CD1c-positive myeloid dendritic cell (primary cell): ENCODE results near the gene USH1G.

Experiments used
- DNase-seq: peaks from one replicate; pipeline ENCODE4 v3.0.0-alpha.2; 2016; ENCODE audit errors: extremely low spot score

USH1G gene

DNA sequence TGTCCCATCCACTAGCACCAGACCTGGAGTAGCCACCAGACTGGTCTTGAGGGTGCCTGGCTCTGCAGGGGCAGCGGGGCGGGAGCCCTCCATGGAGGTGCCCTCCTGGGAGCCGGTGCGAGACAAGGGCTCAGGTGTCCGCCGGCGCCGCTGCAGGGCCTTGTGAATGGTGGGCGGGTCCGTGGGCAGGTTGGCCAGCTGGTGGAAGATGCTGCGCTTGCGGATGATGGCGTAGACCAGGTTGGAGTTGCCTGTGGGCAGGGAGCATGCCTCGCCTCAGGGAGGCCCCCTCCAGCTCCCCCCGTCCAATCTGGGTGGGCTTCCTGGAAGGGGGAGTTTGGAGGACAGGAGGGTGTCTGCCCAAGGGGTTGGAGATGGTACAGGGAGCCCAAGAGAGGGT, 31.1 kb upstream of the USH1G start:
- DNase-seq = no peak

DNA sequence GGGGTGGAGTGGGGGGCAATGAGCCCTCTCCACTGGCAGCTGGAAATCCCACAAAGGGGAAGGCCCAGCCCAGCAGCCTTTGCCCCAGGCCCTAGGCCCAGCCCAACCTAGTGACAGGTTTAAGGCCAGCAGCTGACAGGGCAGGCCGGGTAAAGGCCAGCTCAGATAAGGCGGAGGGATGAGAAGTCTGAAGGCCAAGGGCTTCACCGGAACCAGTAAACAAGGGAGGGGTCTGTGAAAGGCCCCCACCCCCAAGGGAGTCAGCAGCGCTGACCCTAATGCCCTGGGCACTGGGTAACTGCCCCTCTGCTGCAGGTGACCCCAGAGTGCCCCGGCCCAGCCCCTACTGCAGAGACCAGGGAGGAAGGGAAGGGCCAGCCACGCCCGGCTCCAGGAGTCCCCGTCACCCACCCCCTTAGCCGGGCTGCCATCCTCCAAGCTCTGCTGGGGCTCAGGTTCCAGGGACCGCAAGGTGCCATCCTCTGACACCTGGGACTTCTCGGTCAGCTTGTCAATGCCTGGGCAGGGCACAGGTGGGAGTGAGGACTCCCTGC, 30.2 kb upstream of the USH1G start:
- DNase-seq = no peak

DNA sequence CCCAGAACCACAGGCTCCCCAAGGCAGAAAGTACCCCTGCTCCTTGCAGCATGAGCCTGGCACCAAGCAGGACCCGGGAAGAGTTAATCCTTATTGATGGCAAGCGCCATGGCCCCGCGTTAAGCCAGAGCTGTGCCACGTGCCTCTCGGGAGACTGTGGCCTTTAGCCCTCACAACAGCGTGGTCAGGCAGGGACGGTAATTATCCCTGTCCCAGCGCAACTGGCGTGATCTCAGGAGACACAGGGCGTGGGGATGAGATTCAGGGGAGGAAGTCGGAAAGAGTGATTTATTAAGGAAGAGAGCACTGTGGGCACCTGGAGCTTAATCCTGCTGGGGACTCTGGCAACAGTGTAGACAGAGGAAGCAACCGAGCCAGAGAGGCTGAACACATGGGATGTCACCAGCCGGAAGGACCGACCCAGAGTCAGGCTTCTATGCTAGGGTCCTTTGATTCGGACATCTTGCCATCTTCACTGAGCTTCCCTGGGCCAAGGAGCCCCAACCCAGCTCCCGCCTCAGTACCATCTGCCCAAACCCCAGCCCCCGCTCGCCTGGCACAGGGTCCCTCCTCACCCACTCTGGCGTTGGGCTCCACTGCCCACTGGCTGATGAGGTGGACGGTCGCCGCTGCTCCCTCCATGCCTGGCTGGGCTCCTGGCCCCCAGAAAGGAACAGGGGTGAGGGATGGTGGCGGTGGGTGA, 29.5 kb upstream of the USH1G start:
- no peak for DNase-seq

DNA sequence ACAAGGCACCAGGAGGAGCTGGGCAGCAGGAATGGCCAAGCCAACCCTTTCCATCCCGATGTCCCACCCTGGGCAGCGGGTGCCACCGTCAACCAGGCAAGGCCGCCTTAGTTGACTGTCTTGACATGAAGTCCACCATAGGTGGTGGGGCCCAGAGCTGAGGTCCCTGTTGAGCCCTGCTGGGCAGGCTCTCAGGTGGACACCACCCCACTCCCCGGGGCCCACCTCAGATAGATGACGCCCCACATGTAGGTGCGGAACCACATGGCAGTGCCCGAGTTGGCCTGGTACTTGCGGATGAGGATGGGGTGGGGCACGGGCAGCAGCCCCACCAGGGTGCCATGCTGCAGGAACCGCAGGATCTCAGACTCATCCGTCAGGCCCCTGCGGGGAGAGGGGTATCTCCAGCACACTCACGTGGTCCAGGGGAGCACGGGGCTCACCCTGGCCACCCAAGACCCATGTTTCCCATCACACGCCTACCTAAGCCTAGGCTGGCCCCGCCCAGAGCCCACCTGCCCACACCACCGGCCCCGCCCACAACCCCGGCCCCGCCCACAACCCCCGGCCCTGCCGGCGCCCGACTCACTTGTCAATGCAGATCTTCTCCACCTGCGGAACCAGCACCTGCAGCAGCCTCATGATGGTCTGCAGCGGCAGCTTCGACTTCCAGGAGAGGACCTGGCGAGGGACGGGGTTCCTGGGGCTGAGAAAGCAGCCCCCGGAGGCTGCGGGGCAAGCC, 28.8 kb upstream of the USH1G start:
- DNase-seq = no peak

DNA sequence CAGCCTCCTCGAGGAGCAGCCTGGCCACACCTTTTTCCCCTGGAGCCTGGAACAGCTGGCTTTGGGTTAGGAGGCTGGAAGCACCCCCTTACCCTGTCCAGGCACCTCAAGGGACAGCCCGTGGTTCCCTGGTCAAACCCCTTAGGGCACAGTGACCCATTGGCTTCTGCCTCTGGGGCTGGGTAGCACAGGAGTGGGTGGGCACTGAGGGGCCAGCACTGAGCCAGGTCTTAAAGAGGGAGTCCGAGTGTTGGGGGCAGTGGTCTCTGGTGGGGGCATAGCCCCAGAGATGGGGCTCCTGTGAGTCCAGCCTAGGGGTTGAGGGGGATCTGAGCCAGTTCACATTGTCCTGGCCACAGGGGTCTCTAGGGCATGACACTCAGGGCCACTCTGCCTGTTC, 28.0 kb upstream of the USH1G start:
- DNase-seq = no peak

- no peak for DNase-seq
Measured at GRCh38 chr17:74950207-74950606, 27.2 kb upstream of the USH1G start.

DNA sequence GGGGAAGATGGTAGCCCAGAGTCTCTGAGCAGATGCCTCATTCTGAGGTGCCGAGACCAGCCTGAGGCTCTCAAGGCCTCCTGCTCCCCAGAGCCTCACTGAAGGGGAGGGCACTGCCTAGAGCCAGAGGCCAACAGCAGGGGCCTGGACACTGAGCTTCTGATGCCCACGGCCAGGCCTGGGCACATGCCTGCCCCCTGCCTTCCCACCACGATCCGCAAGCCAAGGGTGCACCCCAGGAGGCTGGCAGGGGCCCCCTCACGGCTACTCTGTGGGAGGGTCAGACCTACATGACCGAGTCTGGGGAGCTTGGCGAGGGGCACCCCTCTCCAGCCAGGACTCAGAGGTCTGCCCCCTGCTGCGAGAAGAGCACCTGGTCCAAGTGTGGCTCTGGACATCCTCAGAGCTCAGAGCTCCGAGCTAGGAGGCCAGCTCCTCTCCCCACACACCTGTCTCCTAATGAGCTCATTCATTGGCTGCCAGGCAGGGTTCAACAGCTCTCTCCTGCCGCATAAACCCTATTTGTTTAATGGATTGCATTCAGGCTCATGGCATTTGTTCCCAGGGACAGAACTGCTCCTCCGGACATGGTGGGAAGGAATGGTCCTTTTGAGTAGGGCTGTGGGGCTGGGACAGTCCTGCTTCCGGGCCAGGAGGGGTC, 26.5 kb upstream of the USH1G start:
- DNase-seq = no peak

- DNase-seq = no peak
Measured at GRCh38 chr17:74947041-74947754, 24.1 kb upstream of the USH1G start.

GRCh38 chr17:74946641-74947040, 23.6 kb upstream of the USH1G start:
- no peak for DNase-seq

GRCh38 chr17:74945543-74945942, 22.5 kb upstream of the USH1G start:
- DNase-seq = no peak

GRCh38 chr17:74943808-74944522, 20.9 kb upstream of the USH1G start:
- DNase-seq = no peak

DNA sequence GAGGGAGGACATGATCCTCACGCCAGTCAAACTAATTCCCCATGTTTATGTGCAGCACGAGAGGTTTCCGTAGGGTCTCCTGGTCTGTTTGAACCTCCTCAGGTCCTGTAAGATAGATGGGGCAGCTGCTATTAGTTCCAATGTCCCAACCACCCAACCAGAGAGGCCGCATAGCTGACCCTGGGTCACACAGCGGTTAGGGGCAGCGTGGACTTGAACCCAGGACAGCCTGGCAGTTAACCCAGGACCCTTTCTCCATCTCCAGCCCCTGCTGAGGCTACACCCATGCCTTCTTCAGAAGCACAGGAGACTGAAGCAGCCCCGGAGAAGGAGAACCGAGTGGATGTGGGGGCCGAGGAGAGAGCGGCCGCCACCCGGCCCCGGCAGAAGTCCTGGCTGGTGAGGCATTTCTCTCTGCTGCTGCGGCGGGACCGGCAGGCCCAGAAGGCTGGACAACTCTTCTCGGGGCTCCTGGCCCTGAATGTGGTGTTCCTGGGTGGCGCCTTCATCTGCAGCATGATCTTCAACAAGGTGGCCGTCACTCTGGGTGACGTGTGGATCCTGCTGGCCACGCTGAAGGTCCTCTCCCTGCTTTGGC, 18.2 kb upstream of the USH1G start:
- DNase-seq = no peak

- no peak for DNase-seq
Measured at GRCh38 chr17:74939534-74939933, 16.5 kb upstream of the USH1G start.

- DNase-seq = no peak
Measured at GRCh38 chr17:74938194-74938950, 15.3 kb upstream of the USH1G start.

DNA sequence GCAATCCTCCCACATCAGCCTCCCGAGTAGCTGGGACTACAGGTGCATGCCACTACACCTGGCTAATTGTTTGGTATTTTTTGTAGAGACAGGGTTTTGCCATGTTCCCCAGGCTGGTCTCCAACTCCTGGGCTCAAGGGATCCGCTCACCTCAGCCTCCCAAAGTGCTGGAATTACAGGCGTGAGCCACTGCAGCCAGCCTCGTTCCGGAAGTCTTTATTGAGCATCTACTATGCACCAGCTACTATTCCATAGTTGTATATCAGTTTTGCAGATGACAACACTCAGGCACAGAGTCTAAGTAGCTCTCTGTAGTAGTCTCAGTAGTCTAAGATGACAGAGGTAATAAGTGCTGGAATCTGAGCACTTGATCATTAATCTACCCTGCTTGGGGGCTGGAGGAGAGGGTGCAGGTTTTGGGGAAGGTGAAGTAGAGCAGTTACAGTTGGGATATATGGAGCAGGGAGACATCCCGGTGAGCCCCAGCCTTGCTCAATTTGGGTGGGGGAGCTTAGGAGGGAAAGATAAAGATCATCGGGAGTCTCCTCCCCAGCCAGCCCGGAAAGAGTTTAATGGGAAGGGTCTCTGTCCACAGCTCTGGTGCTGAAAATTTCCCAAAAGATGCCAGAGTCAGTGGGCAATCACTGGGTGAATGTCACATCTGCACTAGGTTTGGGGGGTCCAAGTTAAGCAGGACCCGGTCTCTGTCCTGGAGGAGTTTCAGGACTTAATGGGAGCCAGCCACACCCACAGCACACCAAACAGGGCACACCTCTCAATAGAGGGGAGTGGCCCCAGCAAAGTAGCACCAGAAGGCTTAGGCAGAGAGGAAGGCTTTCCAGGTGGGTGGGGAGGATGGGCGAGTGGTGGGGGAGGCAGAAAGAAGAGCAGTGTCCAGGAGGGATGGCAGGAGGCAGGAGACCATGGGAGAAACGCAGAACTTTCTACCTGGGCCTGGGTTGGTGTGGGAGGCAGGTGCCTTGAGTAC, 14.3 kb upstream of the USH1G start:
- no peak for DNase-seq

DNA sequence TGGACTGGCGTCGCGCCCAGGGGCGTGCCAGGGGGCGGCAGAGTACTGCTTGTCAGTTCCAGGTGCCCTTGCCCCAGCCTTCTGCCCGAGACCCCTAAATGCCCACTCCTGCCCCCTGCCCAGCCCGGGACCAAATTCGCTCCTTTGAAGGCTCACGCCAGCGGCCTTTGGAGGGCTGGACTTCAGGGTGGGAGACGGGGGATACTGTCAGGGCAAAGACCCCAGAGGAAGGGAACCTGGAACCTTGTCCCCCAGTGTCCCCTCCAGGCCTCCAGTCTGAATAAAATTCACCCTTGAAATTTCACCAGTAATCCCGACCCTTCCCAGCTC, 13.4 kb upstream of the USH1G start:
- no peak for DNase-seq

GRCh38 chr17:74935585-74936469, 12.8 kb upstream of the USH1G start, which contains the start of gene OTOP3:
OTOP3 (plus strand) TSS chr17:74935898; CDS start chr17:74935922, 24 bp downstream.
- DNase-seq = no peak

- DNase-seq = no peak
Measured at GRCh38 chr17:74935048-74935447, 12.0 kb upstream of the USH1G start.
